OCI-LY1 (cell line): ENCODE data around the gene PPP1R2B.

Experiments used
- EZH2 ChIP-seq: fragments of 200-600 bp; sonication (generic), shearing (Covaris generic); IDR thresholded peaks from 2 replicates; pipeline ENCODE4 v1.8.0; 2017; ENCODE audit warnings: borderline replicate concordance, mixed run types, mild to moderate bottlenecking, antibody characterized with exemption, low read length, moderate library complexity, mixed read lengths
- TF ChIP-seq, protein P1 (sequence below): fragments of 200-600 bp; sonication (generic), shearing (Covaris generic); IDR thresholded peaks from 2 replicates; pipeline ENCODE4 v1.5.1; 2017; ENCODE audit warnings: mild to moderate bottlenecking, antibody characterized with exemption, low read length, moderate library complexity, mixed read lengths

GRCh38 chr5:156892864-156893263 lies 42.8 kb downstream of the PPP1R2B start:
- TF ChIP-seq, protein P1, sequence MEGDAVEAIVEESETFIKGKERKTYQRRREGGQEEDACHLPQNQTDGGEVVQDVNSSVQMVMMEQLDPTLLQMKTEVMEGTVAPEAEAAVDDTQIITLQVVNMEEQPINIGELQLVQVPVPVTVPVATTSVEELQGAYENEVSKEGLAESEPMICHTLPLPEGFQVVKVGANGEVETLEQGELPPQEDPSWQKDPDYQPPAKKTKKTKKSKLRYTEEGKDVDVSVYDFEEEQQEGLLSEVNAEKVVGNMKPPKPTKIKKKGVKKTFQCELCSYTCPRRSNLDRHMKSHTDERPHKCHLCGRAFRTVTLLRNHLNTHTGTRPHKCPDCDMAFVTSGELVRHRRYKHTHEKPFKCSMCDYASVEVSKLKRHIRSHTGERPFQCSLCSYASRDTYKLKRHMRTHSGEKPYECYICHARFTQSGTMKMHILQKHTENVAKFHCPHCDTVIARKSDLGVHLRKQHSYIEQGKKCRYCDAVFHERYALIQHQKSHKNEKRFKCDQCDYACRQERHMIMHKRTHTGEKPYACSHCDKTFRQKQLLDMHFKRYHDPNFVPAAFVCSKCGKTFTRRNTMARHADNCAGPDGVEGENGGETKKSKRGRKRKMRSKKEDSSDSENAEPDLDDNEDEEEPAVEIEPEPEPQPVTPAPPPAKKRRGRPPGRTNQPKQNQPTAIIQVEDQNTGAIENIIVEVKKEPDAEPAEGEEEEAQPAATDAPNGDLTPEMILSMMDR, result no peak
- no peak for TF ChIP-seq EZH2
